ENCODE data around the gene IL22. TPM values are rescaled to one million over a fixed set of nuclear protein-coding genes. Genes with fewer than 3 reads are reported as not detected.

IL22 gene
- not detected in 2 replicates for total RNA-seq
- not detected for total RNA-seq (2013)
- polyA plus RNA-seq: not detected in 2 replicates
- polyA minus RNA-seq: not detected in 2 replicates

GRCh38 chr12:68253504-68253903 is at the start of gene IL22:
TSS of gene IL22 (minus strand) at chr12:68253604. CDS start at chr12:68253448, 156 bp downstream.
- 17% methylated on average over 1 of the region's 7 CpGs for WGBS (ENCODE audit: insufficient coverage)
- H3K27ac ChIP-seq (ENCODE audit: low read length in 2 of 2): no peak within 1 kb of the TSS
- H3K4me2 ChIP-seq (replicated peaks; ENCODE audit: low read depth, low read length, poor library complexity, severe bottlenecking): no peak within 1 kb of the TSS
- no peaks in the 10 kb centered on the region for H3K4me1 ChIP-seq (ENCODE audit: control insufficient read depth in 2 of 2, insufficient read depth in 2 of 2, low read length in 2 of 2)
- ATAC-seq (ENCODE audit: low read depth) (no peak), DNase-seq (no peak)
- POLR2A ChIA-PET: no interaction called here
- no peaks in the 10 kb centered on the region for H3K36me3 ChIP-seq (replicated peaks in 1 of 2; ENCODE audit: control extremely low read depth in 1 of 2, control insufficient read depth in 1 of 2, extremely low read depth in 1 of 2, insufficient read depth in 2 of 2, low read length in 1 of 2)
- H3K4me3 ChIP-seq (ENCODE audit: control extremely low read depth in 1 of 5, extremely low read depth in 1 of 5, insufficient read depth in 1 of 5, low read depth in 2 of 5, low read length in 4 of 5): no peak within 1 kb of the TSS
- Mint-ChIP-seq H3K9me3 (ENCODE audit: insufficient read depth) (no peaks in the 10 kb centered on the region), H3K4me1 (no peaks in the 10 kb centered on the region), H3K27ac (no peak within 1 kb of the TSS), H3K27me3 (peaks cover 19% of the 10 kb centered on the region), H3K4me3 (no peak within 1 kb of the TSS)
- H3K27me3 ChIP-seq (replicated peaks in 1 of 4; ENCODE audit: control extremely low read depth in 1 of 4, control insufficient read depth in 3 of 4, insufficient read depth in 4 of 4, low read length in 3 of 4): peaks cover 0 to 3% (median 0%) of the 10 kb centered on the region in 4 experiments
- intact Hi-C loops (cut with micrococcal nuclease): no loop called here
- H4K20me1 ChIP-seq (ENCODE audit: control insufficient read depth, insufficient read depth, low read length, poor library complexity, severe bottlenecking): no peaks in the 10 kb centered on the region
- H3K9me3 ChIP-seq (ENCODE audit: control extremely low read depth in 1 of 3, control insufficient read depth in 2 of 3, insufficient read depth in 1 of 3, low read length in 2 of 3): no peaks in the 10 kb centered on the region
- CTCF ChIA-PET: interaction anchor here (0.7 to 0.8 kb wide), 2 partner anchors 18 to 30 kb away, joined by 3 read pairs; no protein-coding TSS in a partner anchor
- H2AFZ ChIP-seq (ENCODE audit: insufficient read depth, low read depth, low read length, poor library complexity, severe bottlenecking): no peak within 1 kb of the TSS
- no peak within 1 kb of the TSS for H3K9ac ChIP-seq (ENCODE audit: low read length)
- no peaks in the 10 kb centered on the region for H3K79me2 ChIP-seq (ENCODE audit: control insufficient read depth, insufficient read depth, low read length)
- TF ChIP-seq CTCF (IDR thresholded peaks at IDR 0.05) (no peak), EZH2 (IDR thresholded peaks at IDR 0.05; ENCODE audit: borderline replicate concordance, insufficient read depth, low read depth, low read length, poor library complexity, severe bottlenecking) (no peak)

GRCh38 chr12:68297929-68298328 is 44.5 kb upstream of the IL22 start:
- Histone ChIP-seq H3K79me2 (ENCODE audit: control insufficient read depth, insufficient read depth, low read length) (no peaks in the 10 kb centered on the region), H3K4me3 (ENCODE audit: control extremely low read depth in 1 of 5, extremely low read depth in 1 of 5, insufficient read depth in 1 of 5, low read depth in 2 of 5, low read length in 4 of 5) (no peak overlapping the region), H3K4me1 (ENCODE audit: control insufficient read depth in 2 of 2, insufficient read depth in 2 of 2, low read length in 2 of 2) (no peaks in the 10 kb centered on the region), H2AFZ (ENCODE audit: insufficient read depth, low read depth, low read length, poor library complexity, severe bottlenecking) (no peak overlapping the region), H3K27ac (ENCODE audit: low read length in 2 of 2) (no peak overlapping the region), H4K20me1 (ENCODE audit: control insufficient read depth, insufficient read depth, low read length, poor library complexity, severe bottlenecking) (no peaks in the 10 kb centered on the region), H3K36me3 (replicated peaks in 1 of 2; ENCODE audit: control extremely low read depth in 1 of 2, control insufficient read depth in 1 of 2, extremely low read depth in 1 of 2, insufficient read depth in 2 of 2, low read length in 1 of 2) (peaks cover 1 to 22% of the 10 kb centered on the region in 2 experiments), H3K9me3 (ENCODE audit: control extremely low read depth in 1 of 3, control insufficient read depth in 2 of 3, insufficient read depth in 1 of 3, low read length in 2 of 3) (no peaks in the 10 kb centered on the region), H3K9ac (ENCODE audit: low read length) (no peak overlapping the region), H3K4me2 (replicated peaks; ENCODE audit: low read depth, low read length, poor library complexity, severe bottlenecking) (no peak overlapping the region), H3K27me3 (replicated peaks in 1 of 4; ENCODE audit: control extremely low read depth in 1 of 4, control insufficient read depth in 3 of 4, insufficient read depth in 4 of 4, low read length in 3 of 4) (no peaks in the 10 kb centered on the region)
- Mint-ChIP-seq H3K27ac (no peak overlapping the region), H3K27me3 (no peaks in the 10 kb centered on the region), H3K4me3 (no peak overlapping the region), H3K9me3 (ENCODE audit: insufficient read depth) (no peaks in the 10 kb centered on the region), H3K4me1 (no peaks in the 10 kb centered on the region)
- ATAC-seq (ENCODE audit: low read depth): no peak
- DNase-seq: no peak
- CTCF ChIA-PET: interaction anchor here (0.7 to 1.3 kb wide), 4 partner anchors 16 to 74 kb away, joined by 3 to 4 read pairs (median 4); no protein-coding TSS in a partner anchor
- 89% methylated on average over 2 of the region's 4 CpGs for WGBS (ENCODE audit: insufficient coverage)
- POLR2A ChIA-PET: no interaction called here
- TF ChIP-seq CTCF (IDR thresholded peaks at IDR 0.05) (no peak), EZH2 (IDR thresholded peaks at IDR 0.05; ENCODE audit: borderline replicate concordance, insufficient read depth, low read depth, low read length, poor library complexity, severe bottlenecking) (no peak)
- intact Hi-C loops (cut with micrococcal nuclease): no loop called here
